ENCODE results near the gene SUPT16H.
"Not testable (repeated sequence)": the region's sequence is repeated elsewhere in the genome, so short reads cannot be mapped to it uniquely, and the experiment has no call there.

The SUPT16H gene

GRCh38 chr14:21356511-21356910 lies 27.3 kb downstream of the SUPT16H start:
- no peak for DNase-seq

- DNase-seq: no peak
Observed at GRCh38 chr14:21352587-21352986, 31.2 kb downstream of the SUPT16H start.

GRCh38 chr14:21350539-21350938 lies 33.3 kb downstream of the SUPT16H start:
- DNase-seq: no peak

GRCh38 chr14:21347201-21347600 lies 36.6 kb downstream of the SUPT16H start:
- DNase-seq: no peak

- DNase-seq: no peak
Observed at GRCh38 chr14:21346532-21347135, 37.2 kb downstream of the SUPT16H start.

GRCh38 chr14:21343035-21343794 lies 40.6 kb downstream of the SUPT16H start:
- DNase-seq: no peak

- DNase-seq: no peak
Observed at GRCh38 chr14:21334202-21334906, 49.5 kb downstream of the SUPT16H start.

- no peak for DNase-seq
Observed at GRCh38 chr14:21332950-21333349, 50.9 kb downstream of the SUPT16H start.

- no peak for DNase-seq
Observed at GRCh38 chr14:21326972-21327371, 56.8 kb downstream of the SUPT16H start.

GRCh38 chr14:21322716-21323115 lies 61.1 kb downstream of the SUPT16H start:
- DNase-seq: no peak

- no peak for DNase-seq
Observed at GRCh38 chr14:21320913-21321312, 62.9 kb downstream of the SUPT16H start.

- DNase-seq: no peak
Observed at GRCh38 chr14:21317398-21317797, 66.4 kb downstream of the SUPT16H start.

GRCh38 chr14:21313512-21313911 lies 70.3 kb downstream of the SUPT16H start:
- no peak for DNase-seq

GRCh38 chr14:21311614-21312013 lies 72.2 kb downstream of the SUPT16H start:
- DNase-seq: no peak

- DNase-seq: no peak
Observed at GRCh38 chr14:21309956-21310355, 73.9 kb downstream of the SUPT16H start.

GRCh38 chr14:21309238-21309636 lies 74.6 kb downstream of the SUPT16H start:
- no peak for DNase-seq

GRCh38 chr14:21308479-21309237 lies 75.2 kb downstream of the SUPT16H start:
- peak; percentile 36 for DNase-seq

GRCh38 chr14:21308132-21308478 lies 75.7 kb downstream of the SUPT16H start:
- DNase-seq: no peak

- no peak for DNase-seq
Observed at GRCh38 chr14:21307637-21308036, 76.2 kb downstream of the SUPT16H start.

- DNase-seq: not testable (repeated sequence)
Observed at GRCh38 chr14:21302836-21303140, 81.0 kb downstream of the SUPT16H start.

- no peak for DNase-seq
Observed at GRCh38 chr14:21302013-21302835, 81.6 kb downstream of the SUPT16H start.

All from fibroblast of skin of scalp (primary cell).